ENCODE data around the gene FAM240B. TPM values are rescaled to one million over a fixed set of nuclear protein-coding genes. Genes with fewer than 3 reads are reported as not detected.

Gene FAM240B
- total RNA-seq, 1 experiment from 2014 or later = not detected

- DNase-seq (ENCODE audit: low read depth) = peak; percentile 63
Observed at GRCh38 chr9:38700695-38701094, 19.2 kb downstream of the FAM240B start.

GRCh38 chr9:38699337-38699736 is 20.6 kb downstream of the FAM240B start:
- no peak for DNase-seq (ENCODE audit: low read depth)

GRCh38 chr9:38697776-38698300 is 22.1 kb downstream of the FAM240B start:
- DNase-seq (ENCODE audit: low read depth) = no peak

GRCh38 chr9:38696999-38697398 is 22.9 kb downstream of the FAM240B start:
- no peak for DNase-seq (ENCODE audit: low read depth)

GRCh38 chr9:38694676-38695075 is 25.3 kb downstream of the FAM240B start:
- DNase-seq (ENCODE audit: low read depth) = no peak

- no peak for DNase-seq (ENCODE audit: low read depth)
Observed at GRCh38 chr9:38692707-38693106, 27.2 kb downstream of the FAM240B start.

- no peak for DNase-seq (ENCODE audit: low read depth)
Observed at GRCh38 chr9:38690574-38690973, 29.4 kb downstream of the FAM240B start.

- no peak for DNase-seq (ENCODE audit: low read depth)
Observed at GRCh38 chr9:38689678-38690077, 30.3 kb downstream of the FAM240B start.

- no peak for DNase-seq (ENCODE audit: low read depth)
Observed at GRCh38 chr9:38687992-38688391, 31.9 kb downstream of the FAM240B start.

- no peak for DNase-seq (ENCODE audit: low read depth)
Observed at GRCh38 chr9:38687389-38687842, 32.5 kb downstream of the FAM240B start.

- DNase-seq (ENCODE audit: low read depth) = no peak
Observed at GRCh38 chr9:38686933-38687332, 33.0 kb downstream of the FAM240B start.

GRCh38 chr9:38685535-38685934 is 34.4 kb downstream of the FAM240B start:
- no peak for DNase-seq (ENCODE audit: low read depth)

- no peak for DNase-seq (ENCODE audit: low read depth)
Observed at GRCh38 chr9:38683336-38683735, 36.6 kb downstream of the FAM240B start.

GRCh38 chr9:38682713-38683112 is 37.2 kb downstream of the FAM240B start:
- DNase-seq (ENCODE audit: low read depth) = peak; percentile 92

- DNase-seq (ENCODE audit: low read depth) = peak; percentile 51
Observed at GRCh38 chr9:38681747-38682227, 38.1 kb downstream of the FAM240B start.

- DNase-seq (ENCODE audit: low read depth) = no peak
Observed at GRCh38 chr9:38680837-38681445, 39.0 kb downstream of the FAM240B start.

GRCh38 chr9:38677660-38678303 is 42.2 kb downstream of the FAM240B start:
- DNase-seq (ENCODE audit: low read depth) = no peak

- DNase-seq (ENCODE audit: low read depth) = no peak
Observed at GRCh38 chr9:38675831-38676230, 44.1 kb downstream of the FAM240B start.

GRCh38 chr9:38675211-38675610 is 44.7 kb downstream of the FAM240B start:
- no peak for DNase-seq (ENCODE audit: low read depth)

- DNase-seq (ENCODE audit: low read depth) = no peak
Observed at GRCh38 chr9:38673399-38674193, 46.3 kb downstream of the FAM240B start.

GRCh38 chr9:38671748-38672147 is 48.2 kb downstream of the FAM240B start:
- DNase-seq (ENCODE audit: low read depth) = peak; percentile 11

GRCh38 chr9:38671372-38671731 is 48.6 kb downstream of the FAM240B start:
- DNase-seq (ENCODE audit: low read depth) = no peak
